Left ventricle myocardium inferior (tissue), 1 donor: ENCODE data around the gene AP4B1. TPM values are rescaled to one million over a fixed set of nuclear protein-coding genes. Genes with fewer than 3 reads are reported as not detected.
A peak's percentile ranks its signal among the peaks of the same experiment; 100 is the strongest.

Experiments
- DNase-seq: peaks from one replicate; pipeline ENCODE4 v3.0.0-alpha.2; 2020
- H3K27ac ChIP-seq: fragments of 200-600 bp; replicated peaks from 2 replicates; pipeline ENCODE4 v1.8.0; 2021
- H3K27me3 ChIP-seq: fragments of 200-600 bp; 2 replicates; pipeline ENCODE4 v1.8.0; 2021; ENCODE audit warnings: low read depth
- H3K36me3 ChIP-seq: fragments of 200-600 bp; 2 replicates; pipeline ENCODE4 v1.8.0; 2021
- H3K4me1 ChIP-seq: fragments of 200-600 bp; 2 replicates; pipeline ENCODE4 v1.8.0; 2021
- H3K4me3 ChIP-seq: fragments of 200-600 bp; 2 replicates; pipeline ENCODE4 v1.8.0; 2021; ENCODE audit warnings: mild to moderate bottlenecking, moderate library complexity
- H3K9me3 ChIP-seq: fragments of 200-600 bp; replicated peaks from 2 replicates; pipeline ENCODE4 v1.8.0; 2021
- CTCF ChIP-seq: fragments of 200-600 bp; IDR thresholded peaks from 2 replicates; pipeline ENCODE4 v1.8.0; 2021; ENCODE audit warnings: antibody characterized with exemption, mild to moderate bottlenecking, borderline replicate concordance
- intact Hi-C: fragments of 100-400 bp; cut with micrococcal nuclease; formaldehyde crosslinking; loops from one replicate; pipeline ENCODE4 v1.11.0; 2022
- total RNA-seq: library from RNA; stranded (reverse); fragmentation: NEBNext Ultra II Directional; extraction: Animal tissue kit (Norgen Biotek cat#: 25700); gene quantifications from one replicate; pipeline ENCODE4 v1.2.1, GENCODE V29; 2021
- donor health status: DM: no; HTN: yes; CAD: no; lungs with severe emphysema.

Gene AP4B1
- total RNA-seq, 1 donor from 2014 or later: 11.8 TPM

DNA sequence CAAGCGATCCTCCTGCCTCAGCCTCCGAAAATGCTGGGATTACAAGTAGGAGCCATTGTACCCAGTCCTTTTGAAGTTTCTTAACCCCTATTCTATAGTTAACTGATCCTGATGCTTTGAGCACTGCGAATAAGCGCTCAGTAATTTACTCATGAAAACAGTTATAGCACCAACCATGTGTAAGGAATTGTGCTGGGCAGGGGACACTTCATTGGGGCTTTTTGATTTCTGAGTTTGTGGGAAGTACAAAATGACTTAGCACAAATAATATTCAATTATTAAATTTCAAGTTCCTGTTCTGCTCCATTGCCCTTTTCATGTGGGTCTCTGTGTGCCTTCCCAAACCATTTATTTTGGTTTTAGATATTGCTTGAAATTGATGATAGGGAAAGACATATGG, 18.4 kb upstream of the AP4B1 start:
- Histone ChIP-seq H3K9me3 (no peaks in the 10 kb centered on the region), H3K27me3 (no peaks in the 10 kb centered on the region), H3K4me3 (no peak overlapping the region), H3K27ac (no peak overlapping the region), H3K36me3 (no peaks in the 10 kb centered on the region), H3K4me1 (peaks cover 4% of the 10 kb centered on the region)
- no peak for TF ChIP-seq CTCF
- DNase-seq: no peak
- intact Hi-C loops: no loop called here

GRCh38 chr1:113918243-113918642, 13.6 kb upstream of the AP4B1 start:
- no peaks in the 10 kb centered on the region for H3K9me3 ChIP-seq
- DNase-seq: no peak
- TF ChIP-seq CTCF: no peak
- intact Hi-C loops: no loop called here
- H3K27me3 ChIP-seq: no peaks in the 10 kb centered on the region
- peaks cover 4% of the 10 kb centered on the region for H3K4me1 ChIP-seq
- no peak overlapping the region for H3K27ac ChIP-seq
- no peaks in the 10 kb centered on the region for H3K36me3 ChIP-seq
- H3K4me3 ChIP-seq: no peak overlapping the region

GRCh38 chr1:113917400-113918082, 12.9 kb upstream of the AP4B1 start:
- DNase-seq: no peak
- no peak for TF ChIP-seq CTCF
- H3K27me3 ChIP-seq: no peaks in the 10 kb centered on the region
- H3K4me3 ChIP-seq: no peak overlapping the region
- H3K4me1 ChIP-seq: peaks cover 11% of the 10 kb centered on the region
- H3K9me3 ChIP-seq: no peaks in the 10 kb centered on the region
- intact Hi-C loops: no loop called here
- H3K27ac ChIP-seq: no peak overlapping the region
- no peaks in the 10 kb centered on the region for H3K36me3 ChIP-seq

DNA sequence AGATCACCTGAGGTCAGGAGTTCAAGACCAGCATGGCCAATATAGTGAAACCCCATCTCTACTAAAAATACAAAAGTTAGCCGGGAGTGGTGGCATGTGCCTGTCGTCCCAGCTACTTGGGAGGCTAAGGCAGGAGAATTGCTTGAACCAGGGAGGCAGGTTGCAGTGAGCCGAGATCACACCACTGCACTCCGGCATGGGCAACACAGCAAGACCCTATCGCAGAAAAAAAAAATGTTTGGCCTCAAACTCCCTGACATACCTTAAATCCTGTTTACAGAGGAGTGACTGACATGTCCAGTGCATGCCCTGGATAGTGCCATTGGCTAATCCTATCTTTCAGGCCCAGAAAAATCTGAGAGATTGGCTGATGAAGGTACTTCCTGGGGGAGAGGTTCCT, 12.4 kb upstream of the AP4B1 start:
- intact Hi-C loops: no loop called here
- H3K4me3 ChIP-seq: no peak overlapping the region
- H3K27me3 ChIP-seq: no peaks in the 10 kb centered on the region

GRCh38 chr1:113913887-113914664, 9.5 kb upstream of the AP4B1 start:
- no peak for DNase-seq
- Histone ChIP-seq H3K4me3 (no peak overlapping the region), H3K36me3 (peaks cover 26% of the 10 kb centered on the region), H3K27me3 (no peaks in the 10 kb centered on the region), H3K27ac (peak overlapping the region; percentile 84), H3K9me3 (no peaks in the 10 kb centered on the region), H3K4me1 (peaks cover 19% of the 10 kb centered on the region)
- intact Hi-C loops: no loop called here
- TF ChIP-seq CTCF: no peak

More for the DNA sequence above, 12.4 kb upstream of the AP4B1 start:
- H3K4me1 ChIP-seq: peaks cover 16% of the 10 kb centered on the region
- H3K36me3 ChIP-seq: peaks cover under 1% of the 10 kb centered on the region
- H3K9me3 ChIP-seq: no peaks in the 10 kb centered on the region
- no peak for DNase-seq
- no peak for TF ChIP-seq CTCF
- H3K27ac ChIP-seq: no peak overlapping the region
